T-helper 22 cell (primary cell): Measurements from ENCODE around the gene BAG1.

Experiments used
- DNase-seq: peaks from one replicate; pipeline ENCODE4 v3.0.0-alpha.2; 2020; ENCODE audit warnings: low read depth

Gene BAG1

GRCh38 chr9:33264473-33265177, at the start of gene BAG1, which contains the start of gene CHMP5:
TSS of gene BAG1 (minus strand) at chr9:33264708.
TSS of gene CHMP5 (plus strand) at chr9:33265049. CDS start at chr9:33265079, 30 bp downstream.
- DNase-seq = peak; percentile 98

GRCh38 chr9:33311953-33312352, 47.4 kb upstream of the BAG1 start:
- no peak for DNase-seq

GRCh38 chr9:33310748-33311147, 46.2 kb upstream of the BAG1 start:
- DNase-seq = no peak

GRCh38 chr9:33309903-33310302, 45.4 kb upstream of the BAG1 start:
- no peak for DNase-seq

GRCh38 chr9:33307067-33307466, 42.6 kb upstream of the BAG1 start:
- no peak for DNase-seq

- no peak for DNase-seq
Measured at GRCh38 chr9:33306037-33306436, 41.5 kb upstream of the BAG1 start.

GRCh38 chr9:33304362-33304761, 39.9 kb upstream of the BAG1 start:
- DNase-seq = no peak

GRCh38 chr9:33300546-33300945, 36.0 kb upstream of the BAG1 start:
- no peak for DNase-seq

- DNase-seq = no peak
Measured at GRCh38 chr9:33297432-33297831, 32.9 kb upstream of the BAG1 start.

GRCh38 chr9:33295571-33295970, 31.1 kb upstream of the BAG1 start:
- no peak for DNase-seq

- no peak for DNase-seq
Measured at GRCh38 chr9:33294670-33295432, 30.3 kb upstream of the BAG1 start.

GRCh38 chr9:33293782-33294181, 29.3 kb upstream of the BAG1 start:
- DNase-seq = no peak

GRCh38 chr9:33291901-33292300, 27.4 kb upstream of the BAG1 start:
- no peak for DNase-seq

GRCh38 chr9:33291031-33291397, 26.5 kb upstream of the BAG1 start:
- DNase-seq = no peak

- peak; percentile 98 for DNase-seq
Measured at GRCh38 chr9:33290247-33291030, 25.9 kb upstream of the BAG1 start, which contains the start of gene NFX1. TSS of gene NFX1 (plus strand) at chr9:33290516. CDS start at chr9:33290573, 57 bp downstream.

GRCh38 chr9:33289936-33290246, 25.4 kb upstream of the BAG1 start:
- DNase-seq = no peak

GRCh38 chr9:33289496-33289895, 25.0 kb upstream of the BAG1 start:
- DNase-seq = no peak

- no peak for DNase-seq
Measured at GRCh38 chr9:33288828-33289483, 24.4 kb upstream of the BAG1 start.

GRCh38 chr9:33288235-33288634, 23.7 kb upstream of the BAG1 start:
- no peak for DNase-seq

- DNase-seq = peak; percentile 19
Measured at GRCh38 chr9:33287087-33287490, 22.6 kb upstream of the BAG1 start.

GRCh38 chr9:33285502-33285901, 21.0 kb upstream of the BAG1 start:
- DNase-seq = no peak

- DNase-seq = no peak
Measured at GRCh38 chr9:33277484-33277883, 13.0 kb upstream of the BAG1 start.
